ENCODE measurements around the gene JPH2. TPM values are rescaled to one million over a fixed set of nuclear protein-coding genes. Genes with fewer than 3 reads are reported as not detected.
"Not testable (repeated sequence)": the region's sequence is repeated elsewhere in the genome, so short reads cannot be mapped to it uniquely, and the experiment has no call there.

JPH2 gene
- not detected in 2 replicates for total RNA-seq

- Mint-ChIP-seq H3K4me3 (peak within 1 kb of the TSS; percentile 64), H3K36me3 (ENCODE audit: low read depth) (no peaks in the 10 kb centered on the region), H3K27me3 (peaks cover 41% of the 10 kb centered on the region), H3K4me1 (peaks cover 21% of the 10 kb centered on the region), H3K27ac (no peak within 1 kb of the TSS), H3K9me3 (no peaks in the 10 kb centered on the region)
- POLR2A ChIA-PET: interaction anchor here (0.8 kb wide), 1 partner anchor 23 kb away, joined by 3 read pairs; the partner anchor contains the start of gene OSER1
- ATAC-seq (ENCODE audit: low read depth) (peak; percentile 16), DNase-seq (no peak)
- TF ChIP-seq, protein P1, sequence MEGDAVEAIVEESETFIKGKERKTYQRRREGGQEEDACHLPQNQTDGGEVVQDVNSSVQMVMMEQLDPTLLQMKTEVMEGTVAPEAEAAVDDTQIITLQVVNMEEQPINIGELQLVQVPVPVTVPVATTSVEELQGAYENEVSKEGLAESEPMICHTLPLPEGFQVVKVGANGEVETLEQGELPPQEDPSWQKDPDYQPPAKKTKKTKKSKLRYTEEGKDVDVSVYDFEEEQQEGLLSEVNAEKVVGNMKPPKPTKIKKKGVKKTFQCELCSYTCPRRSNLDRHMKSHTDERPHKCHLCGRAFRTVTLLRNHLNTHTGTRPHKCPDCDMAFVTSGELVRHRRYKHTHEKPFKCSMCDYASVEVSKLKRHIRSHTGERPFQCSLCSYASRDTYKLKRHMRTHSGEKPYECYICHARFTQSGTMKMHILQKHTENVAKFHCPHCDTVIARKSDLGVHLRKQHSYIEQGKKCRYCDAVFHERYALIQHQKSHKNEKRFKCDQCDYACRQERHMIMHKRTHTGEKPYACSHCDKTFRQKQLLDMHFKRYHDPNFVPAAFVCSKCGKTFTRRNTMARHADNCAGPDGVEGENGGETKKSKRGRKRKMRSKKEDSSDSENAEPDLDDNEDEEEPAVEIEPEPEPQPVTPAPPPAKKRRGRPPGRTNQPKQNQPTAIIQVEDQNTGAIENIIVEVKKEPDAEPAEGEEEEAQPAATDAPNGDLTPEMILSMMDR (IDR thresholded peaks at IDR 0.05): no peak
- intact Hi-C loops (cut with micrococcal nuclease): no loop called here
- CTCF ChIA-PET: interaction anchor here (0.9 to 4.8 kb wide), 2 partner anchors 31 to 70 kb away, joined by 3 to 62 read pairs; no protein-coding TSS in a partner anchor
Observed at GRCh38 chr20:44187054-44187771, at the start of gene JPH2. Gene JPH2 (minus strand): TSS chr20:44187188. CDS start chr20:44186705, 483 bp downstream.

DNA sequence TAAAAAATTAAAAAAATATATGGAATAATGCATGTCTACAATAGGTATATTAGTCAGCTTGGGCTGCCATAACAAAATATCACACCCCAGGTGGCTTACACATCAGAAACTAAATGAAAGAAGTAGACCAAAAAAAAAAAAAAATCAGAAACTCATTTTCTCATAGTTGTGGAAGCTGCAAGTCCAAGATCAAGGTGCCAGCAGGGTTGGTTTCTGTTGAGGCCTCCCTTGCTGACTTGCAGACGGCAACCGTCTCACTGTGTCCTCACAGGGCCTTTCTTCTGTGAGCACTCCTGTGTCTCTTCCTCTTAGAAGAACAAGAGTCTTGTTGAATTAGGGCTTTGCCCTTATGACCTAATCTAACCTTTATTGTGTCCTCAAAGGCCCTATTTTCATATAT is 48.7 kb upstream of the JPH2 start:
- intact Hi-C loops (cut with micrococcal nuclease): no loop called here
- peaks cover 6% of the 10 kb centered on the region for H3K27me3 Mint-ChIP-seq

GRCh38 chr20:44234566-44235317 is 47.8 kb upstream of the JPH2 start:
- ATAC-seq (ENCODE audit: low read depth) (no peak), DNase-seq (no peak)
- POLR2A ChIA-PET: no interaction called here
- no peaks in the 10 kb centered on the region for H3K36me3 Mint-ChIP-seq (ENCODE audit: low read depth)
- no peak overlapping the region for H3K4me3 Mint-ChIP-seq
- CTCF ChIA-PET: interaction anchor here (0.7 kb wide), 1 partner anchor 43 kb away, joined by 5 read pairs; no protein-coding TSS in a partner anchor
- H3K27ac Mint-ChIP-seq: no peak overlapping the region
- H3K9me3 Mint-ChIP-seq: peaks cover 1% of the 10 kb centered on the region
- TF ChIP-seq, protein P1 (IDR thresholded peaks at IDR 0.05): no peak
- intact Hi-C loops (cut with micrococcal nuclease): no loop called here
- H3K27me3 Mint-ChIP-seq: peaks cover 4% of the 10 kb centered on the region
- no peaks in the 10 kb centered on the region for H3K4me1 Mint-ChIP-seq

More for the DNA sequence above, 48.7 kb upstream of the JPH2 start:
- POLR2A ChIA-PET: no interaction called here
- Mint-ChIP-seq H3K4me3 (no peak overlapping the region), H3K36me3 (ENCODE audit: low read depth) (no peaks in the 10 kb centered on the region), H3K27ac (no peak overlapping the region), H3K4me1 (no peaks in the 10 kb centered on the region), H3K9me3 (peaks cover 1% of the 10 kb centered on the region)
- CTCF ChIA-PET: interaction anchor here (0.7 kb wide), 1 partner anchor 44 kb away, joined by 5 read pairs; no protein-coding TSS in a partner anchor
- DNase-seq (no peak), ATAC-seq (ENCODE audit: low read depth) (no peak)
- TF ChIP-seq, protein P1 (IDR thresholded peaks at IDR 0.05): no peak

DNA sequence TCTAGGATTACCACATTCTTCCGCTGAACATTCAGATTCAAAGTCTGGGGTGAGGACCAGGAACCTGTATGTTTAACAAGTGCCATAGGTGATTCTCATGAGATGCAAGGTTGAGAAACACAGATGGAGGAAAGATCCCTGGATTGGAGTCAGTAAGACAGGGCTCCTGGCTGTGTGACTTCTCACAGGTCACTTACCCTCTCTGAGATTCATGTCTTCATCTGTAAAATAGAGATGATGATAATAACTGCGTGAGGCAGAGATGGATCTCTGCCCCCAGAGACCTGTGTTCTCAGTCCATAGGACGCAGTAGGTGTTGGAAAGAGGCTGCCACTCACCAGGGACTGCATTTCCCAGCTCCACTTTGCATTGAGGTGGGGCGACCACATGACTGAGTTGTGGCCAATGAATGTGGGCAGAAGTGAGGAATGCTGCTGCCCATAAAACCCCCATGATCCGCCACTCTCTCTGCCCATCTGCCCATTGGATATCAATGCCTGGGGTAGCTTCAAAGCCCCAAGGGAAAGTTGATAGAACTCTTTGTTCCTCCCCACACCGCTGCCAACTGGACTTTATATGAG is 46.5 kb upstream of the JPH2 start:
- ChIA-PET POLR2A (no interaction called here), CTCF (no interaction called here)
- no peaks in the 10 kb centered on the region for H3K4me1 Mint-ChIP-seq
- DNase-seq: no peak
- H3K27ac Mint-ChIP-seq: no peak overlapping the region
- intact Hi-C loops (cut with micrococcal nuclease): no loop called here
- H3K27me3 Mint-ChIP-seq: no peaks in the 10 kb centered on the region
- no peak overlapping the region for H3K4me3 Mint-ChIP-seq
- no peaks in the 10 kb centered on the region for H3K9me3 Mint-ChIP-seq
- no peak for ATAC-seq (ENCODE audit: low read depth)
- TF ChIP-seq, protein P1 (IDR thresholded peaks at IDR 0.05): no peak
- H3K36me3 Mint-ChIP-seq (ENCODE audit: low read depth): no peaks in the 10 kb centered on the region

GRCh38 chr20:44232469-44232856 is 45.5 kb upstream of the JPH2 start:
- H3K27me3 Mint-ChIP-seq; H3K4me1 Mint-ChIP-seq; ATAC-seq (ENCODE audit: low read depth); H3K27ac Mint-ChIP-seq; intact Hi-C loops (cut with micrococcal nuclease); DNase-seq; H3K36me3 Mint-ChIP-seq (ENCODE audit: low read depth); H3K9me3 Mint-ChIP-seq; H3K4me3 Mint-ChIP-seq; POLR2A ChIA-PET; CTCF ChIA-PET: not testable (repeated sequence)
